HepG2 (cell line): ENCODE results near the gene KCNH6. TPM values are rescaled to one million over a fixed set of nuclear protein-coding genes. Genes with fewer than 3 reads are reported as not detected.

Experiments used
- ASH2L ChIP-seq: fragments of 300-600, 200-600 bp; sonication (generic); IDR thresholded peaks from 2 replicates; pipeline ENCODE4 v1.7.0; 2017; ENCODE audit warnings: low read depth, mild to moderate bottlenecking, moderate library complexity, mixed read lengths, low read length; ENCODE audit not compliant: insufficient read length
- ATF1 ChIP-seq: IDR thresholded peaks from 2 replicates; pipeline ENCODE4 v1.6.1; 2016; ENCODE audit warnings: mild to moderate bottlenecking, control low read depth
- EED ChIP-seq: sonication (generic); formaldehyde crosslinking; IDR thresholded peaks from 2 replicates; pipeline ENCODE4 v1.5.0; 2020; ENCODE audit warnings: mild to moderate bottlenecking, missing genetic modification reagents
- ELF1 ChIP-seq: sonication (generic); formaldehyde crosslinking; IDR thresholded peaks from 2 replicates; pipeline ENCODE4 v1.4.0; 2020; ENCODE audit warnings: missing genetic modification reagents
- HNRNPL ChIP-seq: fragments of 200-400 bp; formaldehyde crosslinking; IDR thresholded peaks from 2 replicates; pipeline ENCODE4 v1.6.1; 2017; ENCODE audit warnings: mild to moderate bottlenecking, low read depth, low read length
- JUNB ChIP-seq: sonication (generic); formaldehyde crosslinking; IDR thresholded peaks from 2 replicates; pipeline ENCODE4 v1.8.0; 2022; ENCODE audit warnings: missing genetic modification reagents, mild to moderate bottlenecking, borderline replicate concordance
- KDM6A ChIP-seq: IDR thresholded peaks from 2 replicates; pipeline ENCODE4 v1.6.1; 2016; ENCODE audit warnings: low read depth
- KLF12 ChIP-seq: sonication (generic); formaldehyde crosslinking; IDR thresholded peaks from 2 replicates; pipeline ENCODE4 v1.4.0; 2020; ENCODE audit warnings: missing genetic modification reagents, borderline replicate concordance
- MBNL3 ChIP-seq: fragments of 250-450 bp; sonication (Bioruptor Pico); conservative IDR thresholded peaks from 2 replicates; pipeline ENCODE4 v1.8.0; 2022; ENCODE audit warnings: mild to moderate bottlenecking, inconsistent platforms
- MIXL1 ChIP-seq: IDR thresholded peaks from 2 replicates; pipeline ENCODE4 v1.6.1; 2016
- PAX8 ChIP-seq: sonication (generic); formaldehyde crosslinking; IDR thresholded peaks from 2 replicates; pipeline ENCODE4 v1.8.0; 2022; ENCODE audit warnings: mild to moderate bottlenecking, missing genetic modification reagents, borderline replicate concordance
- RFX3 ChIP-seq: IDR thresholded peaks from 2 replicates; pipeline ENCODE4 v1.6.1; 2016; ENCODE audit warnings: missing biosample characterization, missing genetic modification reagents
- SP140L ChIP-seq: sonication (generic); formaldehyde crosslinking; IDR thresholded peaks from 2 replicates; pipeline ENCODE4 v1.4.0; 2020; ENCODE audit warnings: missing genetic modification reagents, borderline replicate concordance
- YY1 ChIP-seq: IDR thresholded peaks from 2 replicates; pipeline ENCODE4 v1.6.1; 2011; ENCODE audit warnings: low read length, low read depth, moderate library complexity, mild to moderate bottlenecking; ENCODE audit not compliant: insufficient read depth, insufficient replicate concordance
- ZBTB21 ChIP-seq: sonication (generic); formaldehyde crosslinking; IDR thresholded peaks from 2 replicates; pipeline ENCODE4 v1.4.0; 2020; ENCODE audit warnings: missing genetic modification reagents
- ZNF468 ChIP-seq: sonication (generic); formaldehyde crosslinking; IDR thresholded peaks from 2 replicates; pipeline ENCODE4 v1.8.0; 2022; ENCODE audit warnings: mild to moderate bottlenecking, moderate library complexity, missing genetic modification reagents
- ZNF546 ChIP-seq: sonication (generic); formaldehyde crosslinking; conservative IDR thresholded peaks from 2 replicates; pipeline ENCODE4 v1.8.1; 2023; ENCODE audit warnings: mild to moderate bottlenecking, missing genetic modification reagents
- ZNF577 ChIP-seq: sonication (generic); formaldehyde crosslinking; IDR thresholded peaks from 2 replicates; pipeline ENCODE4 v1.4.0; 2020; ENCODE audit warnings: mild to moderate bottlenecking, low read depth, missing genetic modification reagents, borderline replicate concordance
- ZNF703 ChIP-seq: sonication (generic); formaldehyde crosslinking; IDR thresholded peaks from 2 replicates; pipeline ENCODE4 v1.5.1; 2020; ENCODE audit warnings: missing genetic modification reagents, mild to moderate bottlenecking, moderate library complexity, borderline replicate concordance
- ZNF775 ChIP-seq: sonication (generic); formaldehyde crosslinking; IDR thresholded peaks from 2 replicates; pipeline ENCODE4 v1.4.0; 2020; ENCODE audit warnings: missing genetic modification reagents, mild to moderate bottlenecking, moderate library complexity, borderline replicate concordance
- ZSCAN22 ChIP-seq: sonication (generic); formaldehyde crosslinking; IDR thresholded peaks from 2 replicates; pipeline ENCODE4 v1.4.0; 2020; ENCODE audit warnings: mild to moderate bottlenecking, missing genetic modification reagents
- polyA plus RNA-seq, 8 experiments: library from polyadenylated mRNA; depleted of rRNA in 3 of 8; stranded (reverse) in 7 of 8; unstranded in 1 of 8; fragments of >200 nt; fragmentation: Illumina TruSeq in 4 of 8; extraction: Trizol in 4 of 8; gene quantifications; 2 replicates each; pipeline versions ENCODE4 v1.2.1 to v1.2.3, GENCODE V29; 2011 to 2016; ENCODE audit warnings: low read depth in 4 of 8, missing spikeins in 1 of 8, mixed read lengths in 1 of 8; ENCODE audit not compliant: insufficient read depth in 1 of 8
- total RNA-seq, 5 experiments: library from RNA; depleted of rRNA; stranded (reverse); fragments of >200 nt; fragmentation: Illumina TruSeq; extraction: Trizol; gene quantifications; 2 replicates each; pipeline ENCODE4 v1.2.3, GENCODE V29; 2016; ENCODE audit warnings: low read depth in 1 of 5
- TF ChIP-seq, protein P1 (sequence below), 2 experiments: IDR thresholded peaks; 2 replicates each; pipeline ENCODE4 v1.6.1; 2011 to 2012; ENCODE audit warnings: low read length in 2 of 2, borderline replicate concordance in 1 of 2, low read depth in 1 of 2, mild to moderate bottlenecking in 1 of 2, moderate library complexity in 1 of 2
- TF ChIP-seq, protein P2 (sequence below): sonication (generic); formaldehyde crosslinking; IDR thresholded peaks from 2 replicates; pipeline ENCODE4 v1.4.0; 2020; ENCODE audit warnings: mild to moderate bottlenecking, missing genetic modification reagents
- TF ChIP-seq, protein P3 (sequence below): IDR thresholded peaks from 2 replicates; pipeline ENCODE4 v1.6.1; 2016; ENCODE audit warnings: missing compliant biosample characterization, missing genetic modification reagents, borderline replicate concordance

Gene KCNH6
- total and polyA plus RNA-seq, 2 of the 13 experiments (the other 11 are each of a cell fraction or from before 2014, with no cell fraction given): 0.05 to 0.18 TPM

GRCh38 chr17:63531022-63531965, 8.1 kb downstream of the KCNH6 start (continued):
- TF ChIP-seq, protein P1, sequence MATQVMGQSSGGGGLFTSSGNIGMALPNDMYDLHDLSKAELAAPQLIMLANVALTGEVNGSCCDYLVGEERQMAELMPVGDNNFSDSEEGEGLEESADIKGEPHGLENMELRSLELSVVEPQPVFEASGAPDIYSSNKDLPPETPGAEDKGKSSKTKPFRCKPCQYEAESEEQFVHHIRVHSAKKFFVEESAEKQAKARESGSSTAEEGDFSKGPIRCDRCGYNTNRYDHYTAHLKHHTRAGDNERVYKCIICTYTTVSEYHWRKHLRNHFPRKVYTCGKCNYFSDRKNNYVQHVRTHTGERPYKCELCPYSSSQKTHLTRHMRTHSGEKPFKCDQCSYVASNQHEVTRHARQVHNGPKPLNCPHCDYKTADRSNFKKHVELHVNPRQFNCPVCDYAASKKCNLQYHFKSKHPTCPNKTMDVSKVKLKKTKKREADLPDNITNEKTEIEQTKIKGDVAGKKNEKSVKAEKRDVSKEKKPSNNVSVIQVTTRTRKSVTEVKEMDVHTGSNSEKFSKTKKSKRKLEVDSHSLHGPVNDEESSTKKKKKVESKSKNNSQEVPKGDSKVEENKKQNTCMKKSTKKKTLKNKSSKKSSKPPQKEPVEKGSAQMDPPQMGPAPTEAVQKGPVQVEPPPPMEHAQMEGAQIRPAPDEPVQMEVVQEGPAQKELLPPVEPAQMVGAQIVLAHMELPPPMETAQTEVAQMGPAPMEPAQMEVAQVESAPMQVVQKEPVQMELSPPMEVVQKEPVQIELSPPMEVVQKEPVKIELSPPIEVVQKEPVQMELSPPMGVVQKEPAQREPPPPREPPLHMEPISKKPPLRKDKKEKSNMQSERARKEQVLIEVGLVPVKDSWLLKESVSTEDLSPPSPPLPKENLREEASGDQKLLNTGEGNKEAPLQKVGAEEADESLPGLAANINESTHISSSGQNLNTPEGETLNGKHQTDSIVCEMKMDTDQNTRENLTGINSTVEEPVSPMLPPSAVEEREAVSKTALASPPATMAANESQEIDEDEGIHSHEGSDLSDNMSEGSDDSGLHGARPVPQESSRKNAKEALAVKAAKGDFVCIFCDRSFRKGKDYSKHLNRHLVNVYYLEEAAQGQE (IDR thresholded peaks at IDR 0.05; ENCODE audit: borderline replicate concordance in 1 of 2, low read depth in 1 of 2, low read length in 2 of 2): peak in 1 of 2 experiments; percentile 76; a peak in 2 of 4 replicates
- no peak for TF ChIP-seq ZBTB21 (CRISPR knock-in tag)
- no peak for TF ChIP-seq YY1
- TF ChIP-seq, protein P2, sequence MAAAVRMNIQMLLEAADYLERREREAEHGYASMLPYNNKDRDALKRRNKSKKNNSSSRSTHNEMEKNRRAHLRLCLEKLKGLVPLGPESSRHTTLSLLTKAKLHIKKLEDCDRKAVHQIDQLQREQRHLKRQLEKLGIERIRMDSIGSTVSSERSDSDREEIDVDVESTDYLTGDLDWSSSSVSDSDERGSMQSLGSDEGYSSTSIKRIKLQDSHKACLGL (CRISPR knock-in tag): no peak
- no peak for TF ChIP-seq KLF12 (CRISPR knock-in tag)
- peak; percentile 78 for TF ChIP-seq ELF1 (CRISPR knock-in tag)
- no peak; the same call in 1 of the 2 replicates for TF ChIP-seq RFX3 (CRISPR knock-in tag)
- peak; percentile 82; the same call in 1 of the 2 replicates for TF ChIP-seq MIXL1 (CRISPR knock-in tag)
- TF ChIP-seq ZNF546 (CRISPR knock-in tag): no peak
- no peak for TF ChIP-seq ZSCAN22 (CRISPR knock-in tag)
- TF ChIP-seq ZNF775: peak; percentile 50; the same call in 1 of the 2 replicates
- TF ChIP-seq ZNF468 (CRISPR knock-in tag): no peak
- peak; percentile 89 for TF ChIP-seq HNRNPL
- TF ChIP-seq SP140L: 0 out of 2 replicates have a peak, but pooled peaks have one; percentile 53
- TF ChIP-seq ZNF577 (CRISPR knock-in tag): no peak
- TF ChIP-seq KDM6A (CRISPR knock-in tag): peak; percentile 94
- TF ChIP-seq PAX8 (CRISPR knock-in tag): peak; percentile 84; the same call in 1 of the 2 replicates
- TF ChIP-seq, protein P3, sequence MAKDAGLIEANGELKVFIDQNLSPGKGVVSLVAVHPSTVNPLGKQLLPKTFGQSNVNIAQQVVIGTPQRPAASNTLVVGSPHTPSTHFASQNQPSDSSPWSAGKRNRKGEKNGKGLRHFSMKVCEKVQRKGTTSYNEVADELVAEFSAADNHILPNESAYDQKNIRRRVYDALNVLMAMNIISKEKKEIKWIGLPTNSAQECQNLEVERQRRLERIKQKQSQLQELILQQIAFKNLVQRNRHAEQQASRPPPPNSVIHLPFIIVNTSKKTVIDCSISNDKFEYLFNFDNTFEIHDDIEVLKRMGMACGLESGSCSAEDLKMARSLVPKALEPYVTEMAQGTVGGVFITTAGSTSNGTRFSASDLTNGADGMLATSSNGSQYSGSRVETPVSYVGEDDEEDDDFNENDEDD (CRISPR knock-in tag): peak; percentile 53; the same call in 1 of the 2 replicates
- no peak for TF ChIP-seq EED (CRISPR knock-in tag)
- no peak for TF ChIP-seq ATF1 (CRISPR knock-in tag)
- TF ChIP-seq MBNL3 (CRISPR knock-in tag): no peak; the same call in 1 of the 2 replicates
- no peak for TF ChIP-seq JUNB (CRISPR knock-in tag)
- peak; percentile 83 for TF ChIP-seq ASH2L
- peak; percentile 81; the same call in 1 of the 2 replicates for TF ChIP-seq ZNF703 (CRISPR knock-in tag)
